ENCODE data around the gene FAM151B.
"Not testable (repeated sequence)": the region's sequence is repeated elsewhere in the genome, so short reads cannot be mapped to it uniquely, and the experiment has no call there.

The FAM151B gene

GRCh38 chr5:80507663-80508062 is 19.8 kb downstream of the FAM151B start:
- no peak for DNase-seq

GRCh38 chr5:80508844-80509243 is 20.9 kb downstream of the FAM151B start:
- DNase-seq: no peak

DNA sequence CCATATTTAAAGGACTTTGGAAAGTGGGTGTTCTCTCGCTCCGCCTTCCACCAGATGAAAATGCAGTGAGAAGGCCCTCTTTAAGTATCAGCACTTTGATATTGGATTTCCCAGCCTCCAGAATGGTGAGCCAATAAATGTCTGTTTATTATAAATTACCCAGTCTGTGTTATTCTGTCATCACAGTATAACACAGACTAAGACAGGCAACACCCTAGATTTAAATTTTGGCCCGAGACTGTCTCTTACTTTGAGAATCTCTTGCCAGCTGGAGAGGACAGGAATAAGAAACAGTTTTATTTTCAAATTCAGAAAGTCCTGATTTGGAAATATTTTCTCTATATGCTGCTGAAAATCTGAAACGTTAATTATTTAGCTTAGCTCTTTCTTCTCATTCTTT is 21.5 kb downstream of the FAM151B start:
- DNase-seq: no peak

- DNase-seq: no peak
Observed at GRCh38 chr5:80516826-80517225, 28.9 kb downstream of the FAM151B start.

GRCh38 chr5:80540691-80541090 is 52.8 kb downstream of the FAM151B start:
- DNase-seq: no peak

DNA sequence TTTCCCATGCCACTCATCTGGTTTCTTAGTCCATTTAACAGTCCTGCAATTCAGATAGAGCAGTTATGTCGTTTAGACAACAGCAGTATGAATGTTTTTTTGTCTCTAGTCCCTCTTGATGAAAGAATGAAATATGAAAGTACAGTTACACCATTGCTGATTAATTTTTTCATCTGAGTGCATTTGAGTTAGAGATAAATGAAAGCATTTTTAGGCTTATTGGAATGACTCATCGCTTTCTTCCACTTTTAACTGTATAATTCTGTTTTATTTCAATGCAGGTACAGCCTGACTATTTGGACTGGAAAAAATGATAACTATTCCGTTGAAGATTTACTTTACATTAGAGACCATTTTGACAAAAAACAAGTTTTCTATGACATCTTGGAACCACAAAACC is 53.5 kb downstream of the FAM151B start:
- DNase-seq: no peak

DNA sequence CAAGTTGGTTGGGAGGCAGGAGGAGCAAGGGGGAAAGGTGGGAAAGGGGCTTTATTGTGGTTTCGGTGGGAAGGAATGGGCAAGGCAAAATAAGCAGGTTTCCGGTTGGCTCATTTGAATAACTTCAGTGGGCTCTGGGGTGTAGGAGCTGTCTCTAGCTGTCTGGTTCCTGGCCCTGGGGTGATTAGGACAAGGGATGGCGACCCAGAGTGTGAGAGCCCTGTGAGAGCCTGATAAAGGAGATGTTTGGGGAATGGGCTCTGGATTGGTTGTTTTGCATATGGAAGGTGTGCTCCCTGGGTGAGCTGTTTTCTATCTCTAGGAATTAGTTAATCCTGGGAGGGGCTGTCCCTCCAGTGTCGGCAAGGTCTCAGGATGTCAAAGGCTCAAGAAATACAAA is 66.7 kb downstream of the FAM151B start:
- no peak for DNase-seq

- no peak for DNase-seq
Observed at GRCh38 chr5:80555099-80555498, 67.2 kb downstream of the FAM151B start.

DNA sequence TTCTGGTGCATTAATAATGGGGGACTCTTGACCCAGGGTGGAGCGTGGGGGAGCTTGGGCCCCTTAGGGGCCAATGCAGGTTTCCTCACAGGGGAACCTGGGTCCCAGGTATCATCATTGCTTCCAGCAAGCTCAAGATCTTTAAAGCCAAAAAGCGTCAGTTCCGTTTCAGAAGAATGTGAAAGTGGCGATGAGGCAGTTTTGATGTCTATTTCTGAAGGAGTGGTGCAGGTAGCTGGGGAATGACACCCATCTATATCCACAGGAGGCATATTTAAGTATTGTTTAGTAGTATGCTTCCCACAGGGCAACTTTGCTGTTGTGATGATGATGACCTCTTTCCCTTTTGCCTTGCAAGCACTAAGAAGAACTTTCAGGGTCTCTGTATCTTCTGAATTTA is 71.3 kb downstream of the FAM151B start:
- no peak for DNase-seq

GRCh38 chr5:80565330-80565729 is 77.4 kb downstream of the FAM151B start:
- DNase-seq: no peak

DNA sequence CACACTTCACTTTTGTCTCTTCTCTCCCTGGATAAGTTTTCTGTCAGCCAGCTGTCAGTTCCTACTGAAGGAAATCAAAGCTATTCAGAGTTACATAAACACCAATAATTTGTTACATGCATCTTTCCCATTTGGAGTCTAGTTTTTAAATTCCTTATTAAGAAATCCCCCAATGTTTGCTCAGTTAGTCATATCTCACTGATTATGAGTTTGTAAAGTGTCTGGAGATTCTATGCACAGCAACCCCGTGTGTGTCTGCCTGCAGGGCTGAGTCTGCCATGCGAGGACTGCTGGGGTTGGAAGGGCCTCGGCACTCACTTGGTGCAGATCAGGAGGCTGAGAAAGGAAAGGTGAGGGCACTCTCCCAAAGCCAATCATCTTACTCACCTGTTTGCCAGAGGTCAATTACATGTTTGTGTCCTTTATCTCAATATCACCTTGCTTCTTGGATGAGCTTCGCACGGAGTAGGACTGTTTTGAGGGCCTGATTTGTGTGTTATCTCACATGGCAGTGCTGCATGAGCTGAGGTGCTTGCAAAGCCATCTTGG is 78.9 kb downstream of the FAM151B start:
- no peak for DNase-seq

DNA sequence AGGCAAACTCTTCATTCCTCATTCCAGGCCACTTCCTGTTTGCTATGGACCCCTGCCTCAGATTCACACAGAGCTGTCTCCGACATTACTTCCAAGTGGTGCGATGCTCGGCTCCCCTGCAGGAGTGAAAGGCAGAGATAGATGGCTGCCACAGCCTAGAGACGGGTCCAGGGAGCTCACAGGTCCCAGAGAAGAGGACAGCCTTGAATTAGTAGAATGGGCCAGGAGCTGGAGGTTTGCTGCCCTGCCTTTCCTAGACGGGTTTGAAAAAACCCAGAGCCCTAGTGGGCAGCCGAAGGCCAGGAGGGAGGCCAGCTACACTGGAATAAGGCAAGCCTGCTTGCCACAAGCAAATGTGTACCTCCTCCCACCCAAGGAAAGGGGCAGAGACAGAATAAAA is 80.4 kb downstream of the FAM151B start:
- DNase-seq: no peak

- DNase-seq: no peak
Observed at GRCh38 chr5:80569086-80569960, 81.4 kb downstream of the FAM151B start.

- peak; percentile 51 for DNase-seq
Observed at GRCh38 chr5:80569961-80570786, 82.3 kb downstream of the FAM151B start, which contains the start of gene ANKRD34B. Gene ANKRD34B (minus strand): TSS chr5:80570280. CDS start chr5:80560019, 10,261 bp downstream.

GRCh38 chr5:80573062-80573461 is 85.2 kb downstream of the FAM151B start:
- no peak for DNase-seq

- DNase-seq: no peak
Observed at GRCh38 chr5:80576383-80576782, 88.5 kb downstream of the FAM151B start.

DNA sequence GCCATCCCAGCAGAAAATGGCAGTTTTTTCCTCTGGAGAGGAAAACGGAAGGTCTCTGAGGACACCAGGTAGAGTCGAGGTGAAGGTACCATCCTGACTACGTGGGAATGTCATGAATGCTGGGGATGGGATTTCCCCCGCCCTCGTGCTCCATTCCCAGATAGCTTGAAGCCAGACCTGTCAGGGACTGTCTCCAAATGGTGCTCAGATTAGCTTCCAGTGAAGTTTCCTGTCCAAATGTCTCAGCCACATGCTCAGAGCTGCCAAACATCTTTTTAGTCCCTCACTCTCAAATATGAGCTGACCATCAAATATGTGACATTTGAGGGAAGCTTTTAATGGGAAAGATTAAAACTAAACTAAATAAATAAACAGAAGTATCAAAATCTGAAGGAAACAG is 89.8 kb downstream of the FAM151B start:
- no peak for DNase-seq

- DNase-seq: no peak
Observed at GRCh38 chr5:80579050-80579449, 91.2 kb downstream of the FAM151B start.

DNA sequence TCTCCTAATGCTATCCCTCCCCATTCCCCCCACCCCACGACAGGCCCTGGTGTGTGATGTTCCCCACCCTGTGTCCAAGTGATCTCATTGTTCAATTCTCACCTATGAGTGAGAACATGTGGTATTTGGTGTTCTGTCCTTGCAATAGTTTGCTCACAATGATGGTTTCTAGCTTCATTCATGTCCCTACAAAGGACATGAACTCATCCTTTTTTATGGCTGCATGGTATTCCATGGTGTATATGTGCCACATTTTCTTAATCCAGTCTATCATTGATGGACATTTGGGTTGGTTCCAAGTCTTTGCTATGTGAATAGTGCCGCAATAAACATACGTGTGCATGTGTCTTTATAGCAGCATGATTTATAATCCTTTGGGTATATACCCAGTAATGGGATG is 92.4 kb downstream of the FAM151B start:
- DNase-seq: not testable (repeated sequence)

DNA sequence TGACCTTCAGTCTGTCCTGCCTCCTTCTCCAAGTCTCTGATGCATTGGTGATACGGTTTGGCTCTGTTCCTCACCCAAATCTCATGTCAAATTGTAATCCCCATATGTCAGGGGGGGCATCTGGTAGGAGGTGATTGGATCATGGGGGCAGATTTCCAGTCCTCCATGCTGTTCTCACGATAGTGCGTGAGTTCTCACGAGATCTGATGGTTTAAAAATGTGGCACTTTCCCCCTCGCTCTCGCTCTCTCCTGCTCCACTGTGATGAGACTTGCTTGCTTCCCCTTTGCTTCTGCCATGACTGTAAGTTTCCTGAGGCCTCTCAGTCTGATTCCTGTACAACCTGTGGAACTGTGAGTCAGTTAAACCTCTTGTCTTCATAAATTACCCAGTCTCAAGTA is 96.9 kb downstream of the FAM151B start:
- no peak for DNase-seq

- DNase-seq: no peak
Observed at GRCh38 chr5:80588858-80589540, 101.1 kb downstream of the FAM151B start.

DNA sequence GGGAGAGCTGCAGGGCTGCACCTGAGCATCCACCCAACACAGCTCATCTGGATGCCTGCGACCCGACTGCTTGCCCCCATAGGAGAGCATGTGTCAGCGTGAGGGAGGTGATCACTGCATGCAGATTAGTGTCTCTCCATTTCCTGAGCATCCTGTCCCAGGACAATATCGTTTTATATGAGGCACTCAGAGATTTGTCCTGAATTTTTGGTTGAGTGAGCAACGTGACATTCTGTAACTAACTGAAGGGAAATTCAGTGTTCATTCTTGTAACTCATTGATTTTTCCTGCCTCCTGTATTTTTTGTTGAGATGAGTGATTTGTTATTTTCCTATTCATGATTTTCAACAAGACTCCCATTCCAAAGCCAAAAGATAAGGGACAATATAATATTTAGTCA is 102.9 kb downstream of the FAM151B start:
- DNase-seq: no peak

DNA sequence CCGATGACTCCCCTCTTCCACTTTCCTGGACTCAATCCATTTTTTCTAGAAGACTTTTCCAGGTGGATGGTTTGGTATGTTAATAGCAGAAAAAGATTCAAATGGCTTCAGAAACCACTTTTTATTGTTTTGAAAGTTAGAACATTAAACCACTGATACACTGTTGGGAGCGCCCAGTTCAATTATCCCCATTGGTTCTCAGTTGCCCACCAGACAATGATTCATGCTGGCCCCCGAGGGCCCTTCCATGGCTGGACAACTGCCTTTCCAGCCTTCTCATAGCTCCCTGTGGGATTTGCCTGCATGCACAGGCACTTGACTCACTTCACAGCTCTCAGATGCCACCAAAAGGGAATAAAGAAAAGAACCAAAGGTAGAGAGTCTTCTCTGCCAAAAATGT is 103.5 kb downstream of the FAM151B start:
- no peak for DNase-seq

Data from NCI-H1436 (cell line).